G401.6 (cell line): ENCODE measurements around the gene UTY.
"Not testable (repeated sequence)": the region's sequence is repeated elsewhere in the genome, so short reads cannot be mapped to it uniquely, and the experiment has no call there.

ENCODE experiments used
- FAIRE-seq: peaks from 2 replicates; lab custom pipeline; 2012; peaks lifted over from hg19 to GRCh38; lab: Jason Lieb, UNC

The UTY gene

GRCh38 chrY:13299411-13299810, 180.4 kb downstream of the UTY start:
- FAIRE-seq = no peak

GRCh38 chrY:13296176-13296890, 183.5 kb downstream of the UTY start:
- no peak for FAIRE-seq

GRCh38 chrY:13295026-13295425, 184.8 kb downstream of the UTY start:
- no peak for FAIRE-seq

- FAIRE-seq = no peak
Measured at GRCh38 chrY:13291199-13291598, 188.6 kb downstream of the UTY start.

- not testable (repeated sequence) for FAIRE-seq
Measured at GRCh38 chrY:13282151-13283054, 197.4 kb downstream of the UTY start.

- FAIRE-seq = no peak
Measured at GRCh38 chrY:13279561-13279960, 200.3 kb downstream of the UTY start.

- FAIRE-seq = no peak
Measured at GRCh38 chrY:13271706-13272105, 208.1 kb downstream of the UTY start.

GRCh38 chrY:13253941-13254440, 225.8 kb downstream of the UTY start:
- not testable (repeated sequence) for FAIRE-seq

GRCh38 chrY:13250421-13250820, 229.4 kb downstream of the UTY start:
- FAIRE-seq = no peak

- FAIRE-seq = no peak
Measured at GRCh38 chrY:13243716-13244115, 236.1 kb downstream of the UTY start.

GRCh38 chrY:13233901-13234300, 245.9 kb downstream of the UTY start:
- FAIRE-seq = no peak

- FAIRE-seq = no peak
Measured at GRCh38 chrY:13233118-13233517, 246.7 kb downstream of the UTY start.

- no peak for FAIRE-seq
Measured at GRCh38 chrY:13227354-13227953, 252.4 kb downstream of the UTY start.

GRCh38 chrY:13210961-13211646, 268.7 kb downstream of the UTY start:
- no peak for FAIRE-seq

GRCh38 chrY:13205214-13205613, 274.6 kb downstream of the UTY start:
- no peak for FAIRE-seq
